Spleen (tissue), 7 donors: ENCODE results near the gene FLT4.

ENCODE experiments used
- CTCF ChIP-seq, 11 experiments: fragments of 200-600 bp in 7 of 11; fragments of 450-650 bp in 4 of 11; sonication (generic) in 4 of 11; IDR thresholded peaks in 8 of 11; conservative IDR thresholded peaks in 3 of 11; 1 replicate in 7 of 11; 2 replicates in 4 of 11; pipeline versions ENCODE4 v1.4.0 to v1.8.0; 2016 to 2021; ENCODE audit warnings: antibody characterized with exemption in 11 of 11, inconsistent platforms in 4 of 11, mild to moderate bottlenecking in 1 of 11
- POLR2A ChIP-seq, 3 donors: fragments of 450-650 bp; IDR thresholded peaks; one replicate each; pipeline ENCODE4 v1.5.1; 2017; ENCODE audit warnings: antibody characterized with exemption in 3 of 3, mild to moderate bottlenecking in 1 of 3
- POLR2AphosphoS5 ChIP-seq, 3 donors: sonication (generic); formaldehyde crosslinking; IDR thresholded peaks; one replicate each; pipeline ENCODE4 v1.5.1; 2017; ENCODE audit warnings: antibody characterized with exemption in 3 of 3
- donor health status: DM: no; HTN: no; CAD: no; lungs with moderate emphysema.
- donor health status: DM: no; HTN: no; CAD: no.
- donor health status: DM: no; HTN: no; CAD: no.

GRCh38 chr5:180590543-180591310 is 58.7 kb downstream of the FLT4 start:
- TF ChIP-seq CTCF (IDR thresholded peaks at IDR 0.05 in 8 of 11, conservative IDR thresholded peaks at IDR 0.05 in 3 of 11) (no peak), POLR2AphosphoS5 (IDR thresholded peaks at IDR 0.05) (no peak), POLR2A (IDR thresholded peaks at IDR 0.05) (no peak)
